KOPT-K1 (cell line): ENCODE results near the gene GPC5.
"Not testable (repeated sequence)": the region's sequence is repeated elsewhere in the genome, so short reads cannot be mapped to it uniquely, and the experiment has no call there.

Experiments used
- H3K27ac ChIP-seq: fragments of 200-600 bp; sonication (generic); 2 replicates; pipeline ENCODE4 v1.5.1; 2016; ENCODE audit warnings: antibody characterized with exemption, mild to moderate bottlenecking, low read depth, low read length; ENCODE audit not compliant: poor library complexity, severe bottlenecking
- H3K36me3 ChIP-seq: fragments of 200-600 bp; sonication (generic); 2 replicates; pipeline ENCODE4 v1.5.1; 2017; ENCODE audit warnings: antibody characterized with exemption, mild to moderate bottlenecking, low read length, moderate library complexity; ENCODE audit not compliant: insufficient read depth
- H3K9me3 ChIP-seq: fragments of 200-600 bp; sonication (generic); 2 replicates; pipeline ENCODE4 v1.5.1; 2017; ENCODE audit warnings: antibody characterized with exemption, low read length, mild to moderate bottlenecking; ENCODE audit not compliant: insufficient read depth, poor library complexity, severe bottlenecking

The GPC5 gene

GRCh38 chr13:92265408-92265807, 867.0 kb downstream of the GPC5 start:
- H3K9me3 ChIP-seq = no peaks in the 10 kb centered on the region
- no peaks in the 10 kb centered on the region for H3K36me3 ChIP-seq
- H3K27ac ChIP-seq = no peak overlapping the region

- H3K9me3 ChIP-seq = no peaks in the 10 kb centered on the region
- H3K36me3 ChIP-seq = no peaks in the 10 kb centered on the region
- H3K27ac ChIP-seq = no peak overlapping the region
Measured at GRCh38 chr13:92270990-92271389, 872.6 kb downstream of the GPC5 start.

- Histone ChIP-seq H3K27ac (no peak overlapping the region), H3K9me3 (no peaks in the 10 kb centered on the region)
Measured at GRCh38 chr13:92272177-92272576, 873.8 kb downstream of the GPC5 start.

GRCh38 chr13:92280986-92281385, 882.6 kb downstream of the GPC5 start:
- not testable (repeated sequence) for H3K9me3 ChIP-seq, H3K36me3 ChIP-seq, H3K27ac ChIP-seq

More at GRCh38 chr13:92272177-92272576, 873.8 kb downstream of the GPC5 start:
- no peaks in the 10 kb centered on the region for H3K36me3 ChIP-seq

- not testable (repeated sequence) for H3K9me3 ChIP-seq, H3K36me3 ChIP-seq, H3K27ac ChIP-seq
Measured at GRCh38 chr13:92290718-92291307, 892.4 kb downstream of the GPC5 start.

GRCh38 chr13:92294533-92294932, 896.1 kb downstream of the GPC5 start:
- H3K36me3 ChIP-seq, H3K27ac ChIP-seq, H3K9me3 ChIP-seq: not testable (repeated sequence)

- not testable (repeated sequence) for H3K27ac ChIP-seq, H3K9me3 ChIP-seq, H3K36me3 ChIP-seq
Measured at GRCh38 chr13:92296154-92296671, 897.8 kb downstream of the GPC5 start.

- Histone ChIP-seq H3K27ac (no peak overlapping the region), H3K36me3 (no peaks in the 10 kb centered on the region)
Measured at GRCh38 chr13:92297971-92298942, 899.8 kb downstream of the GPC5 start.

GRCh38 chr13:92300651-92301050, 902.2 kb downstream of the GPC5 start:
- Histone ChIP-seq H3K27ac (no peak overlapping the region), H3K9me3 (no peaks in the 10 kb centered on the region), H3K36me3 (no peaks in the 10 kb centered on the region)

More at GRCh38 chr13:92297971-92298942, 899.8 kb downstream of the GPC5 start:
- no peaks in the 10 kb centered on the region for H3K9me3 ChIP-seq

GRCh38 chr13:92303428-92303827, 905.0 kb downstream of the GPC5 start:
- H3K9me3 ChIP-seq = no peaks in the 10 kb centered on the region
- H3K36me3 ChIP-seq = no peaks in the 10 kb centered on the region
- no peak overlapping the region for H3K27ac ChIP-seq

GRCh38 chr13:92307752-92308151, 909.3 kb downstream of the GPC5 start:
- Histone ChIP-seq H3K9me3 (no peaks in the 10 kb centered on the region), H3K27ac (no peak overlapping the region), H3K36me3 (no peaks in the 10 kb centered on the region)

- no peak overlapping the region for H3K27ac ChIP-seq
- H3K9me3 ChIP-seq = no peaks in the 10 kb centered on the region
- H3K36me3 ChIP-seq = no peaks in the 10 kb centered on the region
Measured at GRCh38 chr13:92312823-92313222, 914.4 kb downstream of the GPC5 start.

- Histone ChIP-seq H3K36me3 (no peaks in the 10 kb centered on the region), H3K9me3 (no peaks in the 10 kb centered on the region), H3K27ac (no peak overlapping the region)
Measured at GRCh38 chr13:92313382-92313781, 915.0 kb downstream of the GPC5 start.

- Histone ChIP-seq H3K36me3 (no peaks in the 10 kb centered on the region), H3K27ac (no peak overlapping the region), H3K9me3 (no peaks in the 10 kb centered on the region)
Measured at GRCh38 chr13:92315265-92315664, 916.8 kb downstream of the GPC5 start.

- H3K27ac ChIP-seq = no peak overlapping the region
- H3K36me3 ChIP-seq = no peaks in the 10 kb centered on the region
- no peaks in the 10 kb centered on the region for H3K9me3 ChIP-seq
Measured at GRCh38 chr13:92316030-92316429, 917.6 kb downstream of the GPC5 start.
